Stimulated activated CD4-positive, alpha-beta T cell treated with anti-CD3 and anti-CD28 coated beads, Interleukin-1b, Interleukin-23, amount 100 ng/mL, for 48 hours (primary cell): ENCODE results near the gene CDKAL1.
"Not testable (repeated sequence)": the region's sequence is repeated elsewhere in the genome, so short reads cannot be mapped to it uniquely, and the experiment has no call there.

Source experiments
- DNase-seq: peaks from one replicate; pipeline ENCODE4 v3.0.0-alpha.2; 2020

Gene CDKAL1

GRCh38 chr6:21193790-21194475 is 659.7 kb downstream of the CDKAL1 start:
- no peak for DNase-seq

- DNase-seq, result not testable (repeated sequence)
Observed at GRCh38 chr6:21195301-21195700, 661.0 kb downstream of the CDKAL1 start.

GRCh38 chr6:21198032-21198640 is 663.9 kb downstream of the CDKAL1 start:
- DNase-seq, result no peak

DNA sequence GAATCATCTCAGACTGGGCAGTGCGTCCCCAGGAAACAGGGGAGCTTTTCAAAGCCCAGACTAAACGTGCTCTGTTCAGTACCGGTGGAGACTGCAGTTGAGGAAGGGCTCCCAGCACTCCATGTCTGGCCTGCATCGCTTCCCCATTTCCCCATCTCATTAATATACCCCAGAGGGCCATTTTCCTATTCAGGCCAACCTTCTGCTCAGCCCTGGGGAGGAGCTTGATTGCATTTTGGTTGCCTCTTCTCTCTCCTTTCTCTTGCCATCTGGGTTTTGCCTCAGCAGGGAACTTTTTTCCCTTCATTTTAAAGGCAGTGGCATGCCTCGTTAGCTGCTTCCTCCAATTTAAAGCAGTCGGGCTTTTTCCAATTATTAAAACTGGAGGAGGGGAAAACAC is 665.0 kb downstream of the CDKAL1 start:
- DNase-seq, result no peak

- DNase-seq, result no peak
Observed at GRCh38 chr6:21200134-21200870, 666.0 kb downstream of the CDKAL1 start.

- no peak for DNase-seq
Observed at GRCh38 chr6:21201187-21201586, 666.9 kb downstream of the CDKAL1 start.

- DNase-seq, result no peak
Observed at GRCh38 chr6:21201637-21202350, 667.5 kb downstream of the CDKAL1 start.

DNA sequence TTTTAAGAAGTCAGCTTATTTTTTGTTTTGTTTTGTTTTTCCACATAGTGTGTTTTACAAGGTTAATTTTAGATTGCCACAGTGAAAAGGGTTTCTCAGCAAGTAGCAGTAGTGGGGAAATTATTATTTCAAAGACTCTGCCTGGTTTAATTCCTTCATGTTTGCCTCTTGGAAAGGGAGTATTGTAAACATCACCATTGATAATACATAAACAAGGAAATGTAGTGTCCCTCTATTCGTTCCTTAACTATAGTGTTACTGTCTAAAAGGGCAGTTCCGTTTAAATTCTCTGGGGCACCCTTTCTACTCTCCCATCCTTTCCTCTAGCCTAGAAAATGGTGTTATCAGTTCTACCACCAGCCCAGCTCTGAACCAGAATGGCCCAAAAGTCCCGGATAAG is 668.3 kb downstream of the CDKAL1 start:
- no peak for DNase-seq

DNA sequence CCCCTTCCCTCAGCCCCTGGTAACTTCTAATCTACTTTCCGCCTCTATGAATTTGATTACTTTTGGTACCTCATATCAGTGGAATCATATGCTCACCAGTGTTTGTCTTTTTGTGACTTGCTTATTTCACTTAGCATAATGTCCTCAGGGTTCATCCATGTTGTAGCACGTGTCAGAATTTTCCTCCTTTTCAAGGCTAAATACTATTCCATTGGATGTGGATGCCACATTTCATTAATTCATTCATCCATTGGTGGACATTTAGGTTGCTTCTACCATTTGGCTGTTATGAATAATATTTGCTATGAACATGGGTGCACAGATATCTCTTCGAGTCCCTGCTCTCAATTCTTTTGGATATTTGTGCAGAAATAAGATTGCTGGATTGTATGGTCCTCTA is 670.7 kb downstream of the CDKAL1 start:
- no peak for DNase-seq

- no peak for DNase-seq
Observed at GRCh38 chr6:21208081-21208795, 674.0 kb downstream of the CDKAL1 start.

GRCh38 chr6:21208796-21209186 is 674.5 kb downstream of the CDKAL1 start:
- DNase-seq, result no peak

DNA sequence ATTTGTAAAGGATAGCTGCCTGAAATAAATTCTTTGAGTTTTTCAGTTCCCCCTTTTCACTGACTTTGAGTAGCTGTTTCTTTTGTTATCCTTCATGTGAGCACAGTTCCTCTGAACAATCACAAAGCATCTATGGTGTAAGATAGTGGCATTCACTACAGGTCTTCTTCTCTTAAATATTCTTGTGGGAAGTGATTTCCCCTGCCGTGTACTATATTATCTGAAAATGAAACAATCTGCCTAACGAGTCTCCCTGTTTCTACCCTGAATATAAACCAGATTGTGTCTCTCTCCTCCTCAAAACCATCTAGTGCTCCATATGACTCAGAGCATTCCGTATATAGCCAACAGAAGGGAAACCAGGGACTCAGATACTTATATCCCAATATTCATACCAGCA is 679.2 kb downstream of the CDKAL1 start:
- no peak for DNase-seq

GRCh38 chr6:21214738-21215448 is 680.6 kb downstream of the CDKAL1 start:
- DNase-seq, result no peak

GRCh38 chr6:21219241-21219640 is 685.0 kb downstream of the CDKAL1 start:
- no peak for DNase-seq

DNA sequence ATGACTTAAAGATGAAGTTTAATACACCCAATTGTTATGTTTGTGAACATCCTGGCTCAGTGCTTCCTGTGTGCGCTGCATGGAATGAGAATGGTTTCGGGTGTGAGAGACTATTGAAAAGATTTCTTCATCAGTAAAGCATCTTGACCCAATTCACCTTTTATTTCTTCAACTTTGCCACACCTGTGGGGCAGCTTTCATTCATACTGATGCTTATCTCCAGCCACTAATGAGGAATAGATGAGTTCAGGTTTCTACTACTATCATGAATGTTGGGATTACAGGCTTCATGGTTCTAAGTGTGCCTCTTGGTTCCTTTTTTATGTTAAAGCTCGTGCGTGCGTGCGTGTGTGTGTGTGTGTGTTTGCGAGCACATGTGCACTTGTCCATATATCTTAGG is 685.6 kb downstream of the CDKAL1 start:
- DNase-seq, result no peak

DNA sequence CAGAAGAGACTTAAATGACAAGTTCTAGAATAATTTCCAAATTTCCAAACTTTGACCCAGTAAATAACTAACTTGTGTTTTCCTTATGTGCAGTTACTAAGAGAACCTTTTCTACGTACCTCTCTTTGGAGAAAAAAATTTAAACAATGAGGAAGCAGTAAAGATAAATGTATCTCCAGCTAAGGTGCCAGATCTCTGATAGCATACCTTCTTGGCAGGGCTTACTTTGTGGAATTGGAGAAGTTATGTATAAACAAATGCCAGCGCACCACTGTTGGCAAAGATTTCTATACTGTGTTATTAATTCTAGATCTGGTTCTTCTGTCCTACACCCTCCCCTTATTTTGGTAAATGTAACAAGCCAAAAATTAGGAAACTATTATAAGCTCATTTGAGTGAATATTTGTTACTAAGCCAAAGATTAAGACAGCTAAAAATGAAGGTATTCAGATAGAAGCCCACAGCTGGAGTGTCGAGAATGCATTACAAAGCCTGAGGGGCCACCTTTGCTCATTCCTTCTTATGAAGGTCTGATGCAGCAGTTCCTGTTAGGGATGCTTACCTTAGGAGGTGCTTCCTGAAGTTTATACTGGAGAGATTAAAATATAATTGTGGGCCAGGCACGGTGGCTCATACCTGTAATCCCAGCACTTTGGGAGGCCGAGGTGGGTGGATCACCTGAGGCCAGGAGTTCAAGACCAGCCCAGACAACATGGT is 686.2 kb downstream of the CDKAL1 start:
- no peak for DNase-seq

- DNase-seq, result no peak
Observed at GRCh38 chr6:21222656-21223055, 688.4 kb downstream of the CDKAL1 start.

- DNase-seq, result no peak
Observed at GRCh38 chr6:21225912-21226311, 691.7 kb downstream of the CDKAL1 start.

- DNase-seq, result no peak
Observed at GRCh38 chr6:21227486-21227885, 693.2 kb downstream of the CDKAL1 start.

DNA sequence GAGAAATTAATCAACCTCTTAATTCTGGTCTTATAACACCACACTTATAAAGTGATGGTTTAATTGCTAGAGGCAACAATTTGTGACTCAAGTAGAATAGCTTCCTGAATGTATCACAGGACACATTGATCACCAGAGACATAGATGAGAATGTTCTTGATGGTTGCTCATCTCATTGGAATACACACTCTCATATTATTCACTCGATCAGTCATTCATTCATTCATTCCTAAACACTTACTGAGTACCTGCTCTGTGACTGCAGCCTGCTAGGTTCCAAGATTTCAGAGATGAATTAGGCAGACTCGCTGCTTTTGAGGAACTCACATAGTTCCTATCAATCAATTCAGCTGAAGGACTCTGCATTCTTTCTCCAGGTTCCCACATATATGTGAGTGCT is 694.2 kb downstream of the CDKAL1 start:
- no peak for DNase-seq

DNA sequence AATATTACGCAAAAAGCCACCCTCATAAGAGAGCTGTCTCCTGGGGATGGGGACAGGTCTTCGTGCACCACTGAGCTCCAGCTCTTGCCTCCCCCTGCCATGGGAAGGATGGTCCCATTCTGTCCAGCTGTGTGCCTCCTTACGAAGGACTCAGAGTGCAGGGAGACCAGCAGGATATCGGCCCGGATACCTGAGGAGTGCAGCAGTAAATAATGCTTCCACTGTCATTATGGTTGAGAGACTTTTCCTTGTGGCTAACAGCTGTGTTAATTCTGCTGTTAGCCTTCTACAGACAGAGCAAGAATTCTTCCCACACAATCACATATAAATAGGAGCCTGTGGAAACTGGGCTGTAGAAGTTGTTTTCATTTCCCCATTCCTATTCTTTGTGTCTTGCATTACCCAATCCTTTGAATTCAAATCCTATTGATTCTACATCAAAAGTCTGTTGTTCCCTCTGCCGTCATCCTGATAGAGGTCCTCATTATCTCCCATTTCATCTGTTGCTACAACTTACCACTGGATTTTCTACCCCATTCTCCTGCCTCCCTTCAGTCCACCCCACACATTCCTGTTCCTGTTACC is 694.7 kb downstream of the CDKAL1 start:
- no peak for DNase-seq
